GM18507 (cell line): ENCODE results near the gene PAN2.
A peak's percentile ranks its signal among the peaks of the same experiment; 100 is the strongest.
"Not testable (repeated sequence)": the region's sequence is repeated elsewhere in the genome, so short reads cannot be mapped to it uniquely, and the experiment has no call there.

Source experiments
- DNase-seq: peaks from one replicate; pipeline ENCODE4 v3.0.0; 2011; ENCODE audit warnings: low read depth; ENCODE audit not compliant: insufficient read length; ENCODE audit errors: extremely low spot score
- FAIRE-seq: peaks from 2 replicates; lab custom pipeline; 2011; peaks lifted over from hg19 to GRCh38; lab: Jason Lieb, UNC

PAN2 gene

GRCh38 chr12:56333679-56334489 lies at the start of gene PAN2:
Gene PAN2 (minus strand): TSS chr12:56334000. CDS start chr12:56333094, 906 bp downstream.
- peak; percentile 91 for DNase-seq
- FAIRE-seq: peak; percentile 95

- DNase-seq (no peak), FAIRE-seq (no peak)
Measured at GRCh38 chr12:56382611-56383010, 48.8 kb upstream of the PAN2 start.

GRCh38 chr12:56377989-56378316 lies 44.2 kb upstream of the PAN2 start:
- DNase-seq (no peak), FAIRE-seq (no peak)

- FAIRE-seq: no peak
- DNase-seq: no peak
Measured at GRCh38 chr12:56377310-56377988, 43.6 kb upstream of the PAN2 start.

GRCh38 chr12:56375598-56376434 lies 42.0 kb upstream of the PAN2 start:
- FAIRE-seq (peak; percentile 91), DNase-seq (no peak)

- FAIRE-seq (peak; percentile 55), DNase-seq (no peak)
Measured at GRCh38 chr12:56374726-56375597, 41.2 kb upstream of the PAN2 start.

GRCh38 chr12:56373515-56373914 lies 39.7 kb upstream of the PAN2 start:
- FAIRE-seq: no peak

GRCh38 chr12:56366948-56367347 lies 33.1 kb upstream of the PAN2 start:
- no peak for DNase-seq
- FAIRE-seq: no peak

More at GRCh38 chr12:56373515-56373914, 39.7 kb upstream of the PAN2 start:
- no peak for DNase-seq

GRCh38 chr12:56362130-56363059 lies 28.6 kb upstream of the PAN2 start, which contains the start of gene APOF:
Gene APOF (minus strand): TSS chr12:56362857. CDS start chr12:56362745, 112 bp downstream.
- DNase-seq: no peak
- FAIRE-seq: no peak

- FAIRE-seq (no peak), DNase-seq (no peak)
Measured at GRCh38 chr12:56361487-56362129, 27.8 kb upstream of the PAN2 start.

GRCh38 chr12:56359851-56360767 lies 26.3 kb upstream of the PAN2 start, which contains the start of gene STAT2:
Gene STAT2 (minus strand): TSS chr12:56360107. CDS start chr12:56356571, 3,536 bp downstream.
- DNase-seq (peak; percentile 90), FAIRE-seq (peak; percentile 99)

GRCh38 chr12:56358836-56359532 lies 25.2 kb upstream of the PAN2 start:
- DNase-seq: no peak
- peak; percentile 83 for FAIRE-seq

GRCh38 chr12:56351325-56351724 lies 17.5 kb upstream of the PAN2 start:
- FAIRE-seq (no peak), DNase-seq (no peak)

- no peak for DNase-seq
- FAIRE-seq: no peak
Measured at GRCh38 chr12:56350662-56351061, 16.9 kb upstream of the PAN2 start.

- no peak for DNase-seq
Measured at GRCh38 chr12:56348776-56349175, 15.0 kb upstream of the PAN2 start.

GRCh38 chr12:56347255-56347654 lies 13.5 kb upstream of the PAN2 start:
- DNase-seq: not testable (repeated sequence)
- peak; percentile 54 for FAIRE-seq

More at GRCh38 chr12:56348776-56349175, 15.0 kb upstream of the PAN2 start:
- no peak for FAIRE-seq
